ENCODE results near the gene HDC. TPM values are rescaled to one million over a fixed set of nuclear protein-coding genes. Genes with fewer than 3 reads are reported as not detected.

Gene HDC
- total RNA-seq, 1 experiment from 2014 or later = not detected

DNA sequence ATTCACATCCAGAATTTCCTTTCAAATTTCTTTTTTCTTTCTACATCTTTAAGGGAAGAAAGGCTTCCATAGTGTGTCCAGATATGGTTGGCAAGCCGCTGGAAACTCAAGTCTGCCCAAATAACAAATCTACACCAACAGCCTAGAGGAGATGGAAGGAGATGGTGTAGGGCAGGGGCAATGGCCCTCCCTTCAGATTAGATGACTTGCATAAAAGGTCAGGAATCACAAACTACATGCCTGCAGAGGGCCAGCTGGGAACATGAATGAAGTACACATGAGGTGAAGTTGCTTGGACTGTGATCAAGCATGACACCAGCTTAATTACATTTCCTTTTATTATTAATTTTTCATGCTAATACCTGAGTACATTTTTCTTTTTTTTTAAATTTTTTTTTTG is 73.4 kb downstream of the HDC start:
- ChIA-PET RAD21 (ENCODE audit: low non-redundant PET in 1 of 2, low total read pairs in 2 of 2, uncharacterized antibody in 2 of 2, unreplicated experiment in 2 of 2) (no interaction called here), POLR2A (interaction anchor here (0.6 to 1.5 kb wide), 2 partner anchors 10 to 41 kb away, joined by 3 to 4 read pairs; partner anchors contain the start of gene SLC27A2), CTCF (no interaction called here)
- Histone ChIP-seq H4K20me1 (ENCODE audit: insufficient read depth) (no peaks in the 10 kb centered on the region), H3K4me1 (ENCODE audit: control insufficient read depth in 1 of 2, insufficient read depth in 2 of 2, low read length in 2 of 2) (no peaks in the 10 kb centered on the region), H3K4me3 (replicated peaks in 1 of 2; ENCODE audit: low read depth in 1 of 2, low read length in 2 of 2) (no peak overlapping the region), H3K79me2 (ENCODE audit: insufficient read depth, low read length) (no peaks in the 10 kb centered on the region), H3K36me3 (ENCODE audit: control insufficient read depth in 1 of 2, insufficient read depth in 2 of 2, low read length in 2 of 2) (no peaks in the 10 kb centered on the region), H3K9ac (ENCODE audit: low read length) (no peak overlapping the region), H3K27me3 (ENCODE audit: insufficient read depth, low read length) (no peaks in the 10 kb centered on the region), H3K9me3 (ENCODE audit: control insufficient read depth in 1 of 2, insufficient read depth in 1 of 2, low read depth in 1 of 2, low read length in 2 of 2) (no peaks in the 10 kb centered on the region), H3K27ac (ENCODE audit: low read depth, low read length) (no peak overlapping the region), H3K4me2 (ENCODE audit: low read length) (no peak overlapping the region), H2AFZ (ENCODE audit: low read depth, low read length, poor library complexity, severe bottlenecking) (no peak overlapping the region), H3K9me2 (ENCODE audit: insufficient read depth) (no peaks in the 10 kb centered on the region)
- ATAC-seq (no peak), DNase-seq (ENCODE audit: low read depth, low spot score) (no peak)
- TF ChIP-seq ZNF274 (IDR thresholded peaks at IDR 0.05; ENCODE audit: low read depth, low read length) = no peak
- TF ChIP-seq, protein P1, sequence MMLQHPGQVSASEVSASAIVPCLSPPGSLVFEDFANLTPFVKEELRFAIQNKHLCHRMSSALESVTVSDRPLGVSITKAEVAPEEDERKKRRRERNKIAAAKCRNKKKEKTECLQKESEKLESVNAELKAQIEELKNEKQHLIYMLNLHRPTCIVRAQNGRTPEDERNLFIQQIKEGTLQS (IDR thresholded peaks at IDR 0.05) = no peak
- no peak for TF ChIP-seq TCF7L2 (IDR thresholded peaks at IDR 0.05; ENCODE audit: borderline replicate concordance, extremely low read depth, insufficient read depth, insufficient read length)
- no peak for TF ChIP-seq JUND (IDR thresholded peaks at IDR 0.05)
- TF ChIP-seq POLR2A (IDR thresholded peaks at IDR 0.05; ENCODE audit: borderline replicate concordance, extremely low read depth, insufficient read depth, insufficient read length) = no peak
- no peak for TF ChIP-seq ZFX (IDR thresholded peaks at IDR 0.05)
- no peak for TF ChIP-seq ZBTB33 (IDR thresholded peaks at IDR 0.05; ENCODE audit: extremely low read depth, insufficient replicate concordance, low read length)
- TF ChIP-seq MAX (IDR thresholded peaks at IDR 0.05) = no peak
- intact Hi-C loops (cut with micrococcal nuclease) = no loop called here
- no TSS peak for BruUV-seq (replicated peaks)

Other genes starting within 250 kb of the HDC start
- 0.25 TPM for gene ATP8B4, start 146.5 kb downstream of the HDC start, total RNA-seq (2021; ENCODE audit: unreplicated experiment)
- 14.0 TPM for gene SLC27A2, start 83.5 kb downstream of the HDC start, total RNA-seq (2021; ENCODE audit: unreplicated experiment)
- 20.1 TPM for gene GABPB1, start 89.5 kb upstream of the HDC start, total RNA-seq (2021; ENCODE audit: unreplicated experiment)
- gene USP8, start 158.7 kb upstream of the HDC start, total RNA-seq (2021; ENCODE audit: unreplicated experiment) = 67.9 TPM